ENCODE measurements around the gene LARGE1. TPM values are rescaled to one million over a fixed set of nuclear protein-coding genes. Genes with fewer than 3 reads are reported as not detected.

The LARGE1 gene
- total and polyA plus RNA-seq, 2 of the 4 experiments (the other 2 are of a cell fraction) = 6.2 to 12.4 TPM

GRCh38 chr22:33524511-33525260 lies 395.6 kb downstream of the LARGE1 start:
- in situ Hi-C loops (cut with MboI; ENCODE audit: low sequenced_read_pairs) = loop anchor here (25.0 kb wide), 1 partner anchor 1488 kb away; no protein-coding TSS in a partner anchor
- ChIA-PET POLR2A (ENCODE audit: unreplicated experiment) (no interaction called here), CTCF (interaction anchor here (1.3 kb wide), 1 partner anchor 47 kb away, joined by 3 read pairs; no protein-coding TSS in a partner anchor)
- H2BK15ac ChIP-seq (ENCODE audit: low read depth, low read length) = no peak overlapping the region
- no peak overlapping the region for H3K4ac ChIP-seq (ENCODE audit: low read depth, low read length)
- H4K91ac ChIP-seq (ENCODE audit: insufficient read depth, low read depth, low read length) = no peak overlapping the region
- H2AK9ac ChIP-seq (replicated peaks; ENCODE audit: low read depth, low read length, poor library complexity) = no peak overlapping the region
- H3K9me1 ChIP-seq (ENCODE audit: insufficient read depth, low read length) = no peaks in the 10 kb centered on the region
- H2AFZ ChIP-seq (replicated peaks; ENCODE audit: low read length, poor library complexity) = no peak overlapping the region
- H4K8ac ChIP-seq (ENCODE audit: low read depth in 2 of 2, low read length in 2 of 2) = no peak overlapping the region
- no peak for DNase-seq
- H2BK20ac ChIP-seq (ENCODE audit: low read depth, low read length) = no peak overlapping the region
- no peak overlapping the region for H3K4me3 ChIP-seq (ENCODE audit: insufficient read depth, low read depth, low read length)
- no peaks in the 10 kb centered on the region for H4K20me1 ChIP-seq (ENCODE audit: insufficient read depth, low read length)
- H3K4me1 ChIP-seq (ENCODE audit: control insufficient read depth, insufficient read depth, low read length) = no peaks in the 10 kb centered on the region
- H3K9me3 ChIP-seq (ENCODE audit: control insufficient read depth, insufficient read depth, low read length) = peaks cover 3% of the 10 kb centered on the region
- H3K36me3 ChIP-seq (ENCODE audit: control insufficient read depth, insufficient read depth, low read length) = no peaks in the 10 kb centered on the region
- H3K18ac ChIP-seq (ENCODE audit: low read depth, low read length) = no peak overlapping the region
- intact Hi-C loops (cut with micrococcal nuclease) = no loop called here
- H3K27ac ChIP-seq (ENCODE audit: insufficient read depth, low read length) = no peak overlapping the region
- no peaks in the 10 kb centered on the region for H3K27me3 ChIP-seq (ENCODE audit: control insufficient read depth, insufficient read depth, low read length)
- no peak overlapping the region for H4K5ac ChIP-seq (ENCODE audit: low read depth, low read length)
- TF ChIP-seq ELK1 (IDR thresholded peaks at IDR 0.05; ENCODE audit: borderline replicate concordance, low read depth, low read length) = no peak
- no peak for TF ChIP-seq RAD21 (IDR thresholded peaks at IDR 0.05; ENCODE audit: low read length)
- no peak for TF ChIP-seq SMC3 (IDR thresholded peaks at IDR 0.05; ENCODE audit: low read depth, low read length)
- TF ChIP-seq RCOR1 (IDR thresholded peaks at IDR 0.05; ENCODE audit: insufficient replicate concordance, low read length) = no peak
- no peak for TF ChIP-seq NFE2L2 (IDR thresholded peaks at IDR 0.05; ENCODE audit: low read depth, low read length)
- no peak for TF ChIP-seq CHD1 (IDR thresholded peaks at IDR 0.05; ENCODE audit: low read depth, low read length)
- H2BK5ac ChIP-seq (ENCODE audit: low read depth, low read length, poor library complexity, severe bottlenecking) = no peak overlapping the region
- H3K23ac ChIP-seq (ENCODE audit: low read depth, low read length) = no peak overlapping the region
- BruUV-seq (replicated peaks) = no TSS peak
- H2AK5ac ChIP-seq (ENCODE audit: low read depth, low read length) = no peak overlapping the region
- H3K56ac ChIP-seq (ENCODE audit: extremely low read depth, insufficient read depth, low read length) = no peak overlapping the region
- H3K9ac ChIP-seq (ENCODE audit: low read depth, low read length) = no peak overlapping the region
- H3K4me2 ChIP-seq (ENCODE audit: low read depth, low read length) = no peak overlapping the region
- dilution Hi-C loops (cut with HindIII; ENCODE audit: low sequenced_read_pairs, unreplicated experiment) = no loop called here
- no peak overlapping the region for H3K14ac ChIP-seq (replicated peaks; ENCODE audit: low read depth, low read length)
- H2BK120ac ChIP-seq (ENCODE audit: low read depth, low read length) = no peak overlapping the region
- WGBS, 2 experiments (ENCODE audit: extremely low coverage in 2 of 2, insufficient read length in 1 of 2) = no CpG with 5 or more reads among the region's 4 CpGs
- no peak for ATAC-seq (ENCODE audit: low read depth)
- no peaks in the 10 kb centered on the region for H3K79me1 ChIP-seq (ENCODE audit: low read depth in 1 of 2, low read length in 2 of 2)

Measured in IMR-90 (cell line).